ENCODE data around the gene CLCN3. TPM values are rescaled to one million over a fixed set of nuclear protein-coding genes. Genes with fewer than 3 reads are reported as not detected.
A peak's percentile ranks its signal among the peaks of the same experiment; 100 is the strongest.
"Not testable (repeated sequence)": the region's sequence is repeated elsewhere in the genome, so short reads cannot be mapped to it uniquely, and the experiment has no call there.

The CLCN3 gene
- total RNA-seq: 29.4 and 30.2 TPM in 2 replicates

DNA sequence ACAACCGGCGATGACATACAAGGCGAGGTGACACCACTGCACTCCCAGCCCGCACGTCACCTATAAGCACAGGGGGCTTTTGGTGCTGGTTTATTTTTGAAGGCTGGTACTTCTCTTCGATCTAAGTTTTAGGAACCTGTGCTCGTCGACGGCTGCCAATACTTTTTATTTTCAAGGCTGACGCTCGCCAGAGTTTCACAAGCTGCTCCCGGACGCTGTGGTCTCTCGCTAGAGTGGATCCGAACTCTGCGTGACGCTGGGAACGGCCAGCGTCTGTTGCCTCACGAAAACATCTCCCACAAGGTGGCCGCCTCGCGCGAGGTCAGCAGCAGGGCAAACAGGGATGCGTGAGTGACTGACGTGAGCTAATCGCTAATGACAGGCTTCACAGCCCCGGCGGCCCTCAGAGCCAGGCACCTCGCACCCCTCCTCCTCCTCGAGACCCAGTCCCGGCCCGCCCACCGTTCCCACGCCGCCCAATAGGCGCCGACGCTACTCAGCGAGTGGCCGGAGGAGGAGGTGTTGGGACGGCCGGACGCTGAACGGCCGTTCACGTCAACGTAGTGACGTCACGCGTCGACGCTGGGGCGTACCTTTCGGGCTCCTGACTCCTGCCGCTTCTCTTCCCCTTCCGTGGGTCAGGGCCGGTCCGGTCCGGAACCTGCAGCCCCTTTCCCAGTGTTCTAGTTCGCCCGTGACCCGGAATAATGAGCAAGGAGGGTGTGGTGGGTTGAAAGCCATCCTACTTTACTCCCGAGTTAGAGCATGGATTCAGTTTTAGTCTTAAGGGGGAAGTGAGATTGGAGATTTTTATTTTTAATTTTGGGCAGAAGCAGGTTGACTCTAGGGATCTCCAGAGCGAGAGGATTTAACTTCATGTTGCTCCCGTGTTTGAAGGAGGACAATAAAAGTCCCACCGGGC is at the start of gene CLCN3:
CLCN3 (plus strand) TSS at position 621 of the 922 bp plus-strand sequence. CDS start 15,351 bp downstream, outside the sequence.
- Mint-ChIP-seq H3K36me3 (ENCODE audit: low read depth) (peaks cover 1% of the 10 kb centered on the region), H3K4me3 (peak within 1 kb of the TSS; percentile 94), H3K27ac (peak within 1 kb of the TSS; percentile 98), H3K9me3 (no peaks in the 10 kb centered on the region), H3K4me1 (ENCODE audit: low read depth) (peaks cover 67% of the 10 kb centered on the region), H3K27me3 (ENCODE audit: insufficient read depth) (no peaks in the 10 kb centered on the region)
- intact Hi-C loops (cut with micrococcal nuclease): loop anchor here (1.0 to 10.0 kb wide), 5 partner anchors 8 to 1305 kb away; partner anchors contain the start of genes DDX60 and NEK1
- peak; percentile 88 for DNase-seq (ENCODE audit: low spot score)

DNA sequence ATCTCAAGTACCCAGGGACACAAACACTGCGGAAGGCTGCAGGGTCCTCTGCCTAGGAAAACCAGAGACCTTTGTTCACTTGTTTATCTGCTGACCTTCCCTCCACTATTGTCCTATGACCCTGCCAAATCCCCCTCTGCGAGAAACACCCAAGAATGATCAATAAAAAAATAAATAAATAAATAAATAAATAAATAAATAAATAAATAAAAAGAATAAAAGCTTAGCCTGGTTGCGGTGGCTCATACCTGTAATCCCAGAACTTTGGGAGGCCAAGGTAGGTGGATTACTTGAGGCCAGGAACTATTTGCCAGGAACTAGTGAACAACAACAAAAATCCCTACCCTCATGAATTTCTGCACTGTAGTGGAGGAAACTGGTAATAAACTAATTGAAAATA is 49.4 kb upstream of the CLCN3 start:
- H3K4me1 Mint-ChIP-seq (ENCODE audit: low read depth); intact Hi-C loops (cut with micrococcal nuclease); H3K9me3 Mint-ChIP-seq; H3K27ac Mint-ChIP-seq; H3K27me3 Mint-ChIP-seq (ENCODE audit: insufficient read depth); H3K4me3 Mint-ChIP-seq; DNase-seq (ENCODE audit: low spot score): not testable (repeated sequence)
- H3K36me3 Mint-ChIP-seq (ENCODE audit: low read depth): peaks cover 12% of the 10 kb centered on the region

DNA sequence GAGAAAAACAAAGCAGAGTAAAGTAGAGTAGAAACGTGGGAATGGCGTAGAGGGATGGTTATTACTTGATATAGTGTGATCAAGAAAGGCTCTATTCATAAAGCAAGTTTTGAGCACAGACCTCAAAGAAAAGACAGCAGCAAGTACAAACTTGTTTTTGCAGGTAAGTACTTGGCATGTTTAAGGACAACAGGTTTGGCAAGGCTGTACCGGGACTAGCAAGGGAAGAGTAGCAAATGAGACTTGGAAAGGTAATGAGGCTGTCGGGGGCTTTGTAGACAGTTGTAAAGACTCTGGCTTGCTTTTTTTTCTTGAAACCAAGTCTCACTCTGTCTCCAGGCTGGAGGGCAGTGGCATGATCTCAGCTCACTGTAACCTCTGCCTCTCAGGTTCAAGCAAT is 48.9 kb upstream of the CLCN3 start:
- Mint-ChIP-seq H3K36me3 (ENCODE audit: low read depth) (peaks cover 11% of the 10 kb centered on the region), H3K4me3 (no peak overlapping the region), H3K27me3 (ENCODE audit: insufficient read depth) (no peaks in the 10 kb centered on the region), H3K27ac (no peak overlapping the region), H3K4me1 (ENCODE audit: low read depth) (peaks cover 2% of the 10 kb centered on the region), H3K9me3 (no peaks in the 10 kb centered on the region)
- intact Hi-C loops (cut with micrococcal nuclease): no loop called here
- DNase-seq (ENCODE audit: low spot score): no peak

DNA sequence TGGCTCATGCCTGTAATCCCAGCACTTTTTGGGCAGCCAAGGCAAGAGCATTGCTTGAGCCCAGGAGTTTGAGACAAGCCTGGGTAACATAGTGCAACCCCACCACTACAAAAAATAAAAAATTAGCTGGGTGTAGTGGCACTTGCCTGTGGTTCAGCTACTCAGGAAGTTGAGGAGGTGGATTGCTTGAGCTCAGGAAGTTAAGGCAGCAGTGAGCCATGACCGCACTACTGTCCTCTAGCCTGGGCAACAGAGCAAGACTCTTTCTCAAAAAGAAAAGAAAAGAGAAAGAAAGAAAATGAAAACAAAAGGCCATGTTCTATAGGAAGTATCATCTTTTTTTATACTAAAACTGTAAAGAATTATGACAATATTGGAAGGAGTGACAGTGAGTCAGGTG is 46.5 kb upstream of the CLCN3 start:
- intact Hi-C loops (cut with micrococcal nuclease): no loop called here
- Mint-ChIP-seq H3K27ac (no peak overlapping the region), H3K9me3 (no peaks in the 10 kb centered on the region), H3K4me1 (ENCODE audit: low read depth) (no peaks in the 10 kb centered on the region), H3K4me3 (no peak overlapping the region), H3K36me3 (ENCODE audit: low read depth) (peaks cover 9% of the 10 kb centered on the region), H3K27me3 (ENCODE audit: insufficient read depth) (no peaks in the 10 kb centered on the region)
- DNase-seq (ENCODE audit: low spot score): no peak

DNA sequence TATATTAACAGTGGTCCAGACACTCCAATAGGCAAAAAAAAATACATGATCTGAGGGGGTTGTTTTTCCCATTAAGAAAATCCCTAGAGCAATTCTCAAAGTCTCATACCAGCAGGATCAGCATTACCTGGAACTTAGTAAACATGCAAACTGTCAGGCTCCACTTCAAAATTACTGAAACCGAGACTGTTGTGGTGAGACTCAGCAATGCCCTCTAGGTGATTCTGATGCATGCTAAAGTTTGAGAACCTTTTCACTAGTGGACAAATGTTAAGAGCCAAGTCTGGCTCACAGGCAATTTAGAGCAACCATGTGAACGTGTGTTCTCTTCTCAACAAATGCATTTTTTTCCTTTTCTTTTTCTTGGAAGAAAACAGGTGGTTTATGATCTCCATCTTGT is 38.2 kb upstream of the CLCN3 start:
- Mint-ChIP-seq H3K36me3 (ENCODE audit: low read depth) (peaks cover 14% of the 10 kb centered on the region), H3K27ac (no peak overlapping the region), H3K4me3 (no peak overlapping the region), H3K27me3 (ENCODE audit: insufficient read depth) (no peaks in the 10 kb centered on the region), H3K9me3 (no peaks in the 10 kb centered on the region), H3K4me1 (ENCODE audit: low read depth) (peaks cover 11% of the 10 kb centered on the region)
- intact Hi-C loops (cut with micrococcal nuclease): no loop called here
- no peak for DNase-seq (ENCODE audit: low spot score)

DNA sequence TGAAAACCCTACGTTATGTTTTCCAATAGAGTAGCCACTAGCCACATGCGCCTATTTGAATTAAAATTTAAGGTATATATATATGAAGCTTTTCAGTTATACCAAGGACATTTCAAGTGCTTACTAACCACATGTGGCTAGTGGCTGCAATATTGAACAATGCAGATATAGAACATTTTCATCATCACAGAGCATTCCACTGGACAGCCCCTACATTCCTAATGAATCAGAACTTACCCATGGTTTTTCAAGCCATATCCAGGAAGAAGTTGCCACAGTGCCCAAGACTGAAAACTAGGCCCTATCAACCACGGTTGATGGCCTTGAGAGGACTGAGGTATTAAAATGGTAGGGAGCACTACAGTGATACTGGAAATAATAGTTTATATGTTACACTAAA is 37.7 kb upstream of the CLCN3 start:
- H3K4me1 Mint-ChIP-seq (ENCODE audit: low read depth): peaks cover 11% of the 10 kb centered on the region
- DNase-seq (ENCODE audit: low spot score): no peak
- H3K36me3 Mint-ChIP-seq (ENCODE audit: low read depth): peaks cover 14% of the 10 kb centered on the region
- H3K27ac Mint-ChIP-seq: no peak overlapping the region
- intact Hi-C loops (cut with micrococcal nuclease): no loop called here
- H3K27me3 Mint-ChIP-seq (ENCODE audit: insufficient read depth): no peaks in the 10 kb centered on the region
- H3K9me3 Mint-ChIP-seq: no peaks in the 10 kb centered on the region
- H3K4me3 Mint-ChIP-seq: no peak overlapping the region

DNA sequence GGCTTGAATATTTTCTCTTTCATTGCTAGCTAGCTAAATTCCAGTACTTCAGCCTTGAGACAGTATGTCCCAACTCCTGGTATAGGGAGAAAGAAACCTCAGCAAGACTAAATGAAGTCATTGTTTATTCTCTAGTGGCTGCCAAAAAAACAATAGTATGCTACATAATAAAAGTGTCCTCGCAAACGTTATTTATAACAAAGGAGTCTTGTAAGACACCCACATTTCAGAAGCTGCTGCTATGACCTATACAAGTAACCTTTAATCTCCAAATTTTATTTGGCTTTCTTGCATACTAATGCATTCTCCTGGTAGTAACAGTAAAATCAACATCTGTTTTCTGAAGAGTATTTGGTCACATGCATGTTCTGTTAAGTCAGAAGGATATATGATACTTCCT is 36.8 kb upstream of the CLCN3 start:
- Mint-ChIP-seq H3K4me1 (ENCODE audit: low read depth) (peaks cover 11% of the 10 kb centered on the region), H3K9me3 (no peaks in the 10 kb centered on the region), H3K27ac (no peak overlapping the region), H3K4me3 (no peak overlapping the region), H3K27me3 (ENCODE audit: insufficient read depth) (no peaks in the 10 kb centered on the region), H3K36me3 (ENCODE audit: low read depth) (peaks cover 14% of the 10 kb centered on the region)
- no peak for DNase-seq (ENCODE audit: low spot score)
- intact Hi-C loops (cut with micrococcal nuclease): no loop called here

DNA sequence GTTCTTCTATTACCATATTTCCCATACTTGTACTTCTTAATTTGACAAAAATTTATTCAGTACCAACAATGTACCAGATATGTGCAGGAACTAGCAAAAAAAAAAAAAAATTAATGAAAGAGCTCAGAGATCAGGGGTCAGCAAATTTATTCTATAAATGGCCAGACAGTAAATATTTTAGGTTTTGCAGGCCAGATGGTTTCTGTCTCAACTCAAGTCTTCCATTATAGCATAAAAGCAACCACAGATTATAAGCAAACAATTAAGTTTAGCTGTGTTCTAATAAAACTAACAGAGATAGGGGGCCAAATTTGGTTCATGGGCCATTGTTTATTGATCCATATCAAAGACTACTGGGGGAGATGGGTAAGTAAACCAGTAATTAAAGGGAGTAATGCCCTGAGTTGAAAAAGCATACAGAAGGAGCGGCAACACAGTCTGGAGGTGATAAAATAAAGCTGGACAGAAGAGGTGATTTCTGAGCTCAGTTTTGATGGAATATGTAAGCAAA is 27.3 kb upstream of the CLCN3 start:
- Mint-ChIP-seq H3K4me3 (no peak overlapping the region), H3K27me3 (ENCODE audit: insufficient read depth) (no peaks in the 10 kb centered on the region), H3K9me3 (no peaks in the 10 kb centered on the region), H3K36me3 (ENCODE audit: low read depth) (peaks cover 9% of the 10 kb centered on the region), H3K27ac (no peak overlapping the region), H3K4me1 (ENCODE audit: low read depth) (no peaks in the 10 kb centered on the region)
- no peak for DNase-seq (ENCODE audit: low spot score)
- intact Hi-C loops (cut with micrococcal nuclease): no loop called here

DNA sequence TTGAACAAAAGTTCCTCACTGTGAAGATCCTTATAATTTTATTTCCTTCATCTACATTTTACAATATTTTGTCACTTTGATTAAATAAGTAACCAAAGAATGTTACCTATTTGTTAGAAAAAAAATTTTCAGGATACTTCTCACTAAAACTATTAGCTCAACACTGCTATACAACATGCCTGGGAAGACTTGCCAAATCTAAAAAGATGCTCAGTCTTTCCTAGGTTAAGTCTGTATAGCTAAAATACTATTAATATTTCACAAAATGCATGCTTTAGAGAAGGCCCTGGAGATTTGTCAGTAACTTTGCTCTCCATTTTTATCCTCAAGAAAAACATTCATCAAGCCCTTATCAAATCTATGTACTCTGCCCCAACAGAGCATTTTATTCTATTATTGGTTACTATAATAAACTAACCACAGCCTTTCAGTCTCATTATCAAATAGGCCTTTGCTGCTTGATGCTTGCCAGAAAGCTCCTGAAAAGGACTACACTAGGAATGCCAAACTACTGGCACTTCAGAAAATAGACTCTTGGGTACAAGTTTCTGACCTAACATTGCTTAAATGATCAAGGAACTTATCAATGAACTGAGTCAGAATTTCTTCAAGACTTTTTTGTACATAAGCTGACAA is 25.7 kb upstream of the CLCN3 start:
- Mint-ChIP-seq H3K4me1 (ENCODE audit: low read depth) (no peaks in the 10 kb centered on the region), H3K4me3 (no peak overlapping the region), H3K36me3 (ENCODE audit: low read depth) (peaks cover 7% of the 10 kb centered on the region), H3K27ac (no peak overlapping the region), H3K27me3 (ENCODE audit: insufficient read depth) (no peaks in the 10 kb centered on the region), H3K9me3 (no peaks in the 10 kb centered on the region)
- DNase-seq (ENCODE audit: low spot score): no peak
- intact Hi-C loops (cut with micrococcal nuclease): no loop called here

DNA sequence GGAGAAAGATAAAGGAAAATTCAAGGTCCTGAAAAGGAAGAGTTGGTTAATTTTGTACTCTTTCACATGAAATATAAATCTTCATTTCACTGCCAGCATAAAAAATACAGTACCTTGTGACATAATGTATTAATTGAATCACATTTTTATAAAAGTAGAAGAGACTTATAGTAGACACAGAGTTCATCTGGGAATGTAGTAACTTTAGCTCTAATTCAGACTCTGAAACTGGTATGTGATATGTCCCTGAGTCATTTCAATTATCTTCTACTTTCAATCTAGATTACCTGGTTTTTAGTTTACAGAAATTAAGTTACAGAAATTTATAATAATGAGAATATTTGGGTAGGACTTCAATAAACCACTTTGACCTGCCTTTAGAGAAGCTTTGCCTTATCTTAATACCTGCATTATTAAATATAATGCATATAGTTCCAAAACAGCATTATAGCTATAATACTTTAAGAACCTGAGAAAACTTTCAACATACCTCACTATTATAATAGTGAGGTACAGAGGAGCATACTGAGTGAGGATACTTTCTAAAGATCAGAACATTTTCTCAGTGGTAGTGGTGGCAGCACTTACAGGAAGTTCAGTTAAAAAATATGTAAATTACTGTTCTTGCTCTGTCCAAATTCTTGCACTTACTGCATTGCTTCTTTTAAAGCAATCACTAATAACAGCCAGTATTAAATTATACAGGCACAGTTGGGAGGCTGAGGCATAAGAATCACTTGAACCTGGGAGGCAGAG is 19.2 kb upstream of the CLCN3 start:
- Mint-ChIP-seq H3K4me3 (no peak overlapping the region), H3K4me1 (ENCODE audit: low read depth) (peaks cover 20% of the 10 kb centered on the region), H3K36me3 (ENCODE audit: low read depth) (peaks cover 12% of the 10 kb centered on the region), H3K9me3 (no peaks in the 10 kb centered on the region), H3K27me3 (ENCODE audit: insufficient read depth) (no peaks in the 10 kb centered on the region), H3K27ac (no peak overlapping the region)
- DNase-seq (ENCODE audit: low spot score): no peak
- intact Hi-C loops (cut with micrococcal nuclease): no loop called here

DNA sequence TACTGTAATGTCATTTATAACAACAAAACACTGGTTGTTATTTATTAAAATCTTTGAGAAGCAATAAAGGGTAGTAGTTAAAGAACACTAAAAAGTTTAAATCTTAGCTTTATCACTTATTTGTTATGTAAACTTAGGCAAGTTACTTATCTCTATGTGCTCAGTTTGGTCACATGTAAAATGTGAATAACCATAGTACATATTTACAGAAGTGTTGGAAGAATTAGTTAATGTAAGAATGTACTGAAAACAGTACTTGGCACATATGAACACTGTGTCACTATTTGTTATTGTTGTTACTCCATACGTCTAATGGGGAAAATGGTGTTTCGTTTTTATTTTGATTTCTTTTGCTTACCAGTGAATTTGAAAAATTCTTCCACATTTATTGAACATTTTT is 17.1 kb upstream of the CLCN3 start:
- Mint-ChIP-seq H3K27me3 (ENCODE audit: insufficient read depth) (no peaks in the 10 kb centered on the region), H3K9me3 (no peaks in the 10 kb centered on the region), H3K4me1 (ENCODE audit: low read depth) (peaks cover 29% of the 10 kb centered on the region), H3K27ac (no peak overlapping the region), H3K4me3 (no peak overlapping the region), H3K36me3 (ENCODE audit: low read depth) (peaks cover 15% of the 10 kb centered on the region)
- no peak for DNase-seq (ENCODE audit: low spot score)
- intact Hi-C loops (cut with micrococcal nuclease): no loop called here

DNA sequence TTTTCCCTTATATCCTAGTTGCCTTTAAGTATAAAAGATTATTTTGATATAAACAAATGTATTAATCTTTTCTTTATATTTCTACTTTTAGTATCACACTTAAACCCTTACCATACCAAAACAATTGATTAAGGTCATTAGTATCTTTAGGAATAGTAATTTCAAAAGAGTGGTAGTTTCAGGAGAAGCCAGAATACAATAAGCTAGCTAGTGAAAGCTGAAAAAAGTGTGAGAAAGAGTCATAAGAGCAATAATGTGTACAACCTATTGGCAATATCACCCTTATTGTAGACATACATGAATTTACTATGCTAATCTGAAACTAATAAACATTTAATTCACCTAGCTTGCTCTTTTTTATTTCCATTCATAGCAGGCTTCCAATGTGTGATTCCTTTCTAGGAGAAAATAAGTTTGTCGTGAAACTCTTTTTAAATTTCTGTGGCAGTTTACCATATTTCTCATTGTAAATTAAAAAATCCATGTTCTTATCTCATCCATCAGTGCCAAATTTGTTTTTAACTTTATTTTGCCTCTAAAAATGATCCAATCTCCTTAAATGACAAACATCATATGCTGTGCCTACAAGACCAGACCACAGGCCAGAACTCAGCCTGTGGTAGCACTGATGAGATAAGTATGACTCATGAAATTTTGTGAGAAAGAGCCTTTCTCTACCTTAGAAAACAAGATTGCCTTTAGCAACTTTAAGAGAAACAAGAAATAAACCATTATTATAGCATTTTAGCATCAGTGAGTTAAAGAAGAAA is 16.1 kb upstream of the CLCN3 start:
- H3K4me1 Mint-ChIP-seq (ENCODE audit: low read depth): peaks cover 29% of the 10 kb centered on the region
- no peak for DNase-seq (ENCODE audit: low spot score)
- H3K27me3 Mint-ChIP-seq (ENCODE audit: insufficient read depth): no peaks in the 10 kb centered on the region
- intact Hi-C loops (cut with micrococcal nuclease): loop anchor here (1.0 kb wide), 1 partner anchor 8 kb away; the partner anchor contains the start of gene NEK1
- no peak overlapping the region for H3K27ac Mint-ChIP-seq
- no peak overlapping the region for H3K4me3 Mint-ChIP-seq
- H3K9me3 Mint-ChIP-seq: no peaks in the 10 kb centered on the region
- H3K36me3 Mint-ChIP-seq (ENCODE audit: low read depth): peaks cover 15% of the 10 kb centered on the region

All from activated T-helper 1 cell treated with anti-CD3 and anti-CD28 coated beads, Interleukin-12 subunit alpha, Interleukin-12 subunit beta, Interleukin-2, Interleukin-4 antibody, amounts not matched to agents 30 ng/mL and 10 ng/mL and 1 ng/mL, durations not matched to agents 14 hours and 24 hours and 36 hours (primary cell).